GM18519 (cell line): Measurements from ENCODE around the gene EPHB3.

Experiments used
- ATAC-seq: cut with Tn5 transposase; IDR thresholded peaks from one replicate; pipeline ENCODE4 v1.9.1; 2021; ENCODE audit warnings: mild to moderate bottlenecking, moderate library complexity; ENCODE audit not compliant: unreplicated experiment, low FRiP score

EPHB3 gene

DNA sequence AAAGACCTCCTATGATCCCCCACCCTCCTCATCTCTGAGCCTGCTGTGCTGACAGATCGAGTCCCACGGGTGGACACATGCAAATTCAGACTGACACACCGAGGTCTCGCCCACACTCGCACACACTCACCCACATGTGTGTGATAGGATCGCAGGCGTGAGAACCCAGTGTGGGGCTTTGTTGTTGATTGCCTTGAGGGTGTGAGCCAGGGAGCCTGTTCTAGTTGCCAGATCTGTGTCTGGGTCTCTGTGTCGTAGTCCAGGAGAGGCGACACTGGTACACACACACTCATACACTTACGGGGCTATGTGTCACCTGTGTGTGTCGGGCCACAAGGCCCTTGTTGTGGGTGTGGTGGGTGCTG lies 2.0 kb downstream of the EPHB3 start:
- no peak for ATAC-seq

DNA sequence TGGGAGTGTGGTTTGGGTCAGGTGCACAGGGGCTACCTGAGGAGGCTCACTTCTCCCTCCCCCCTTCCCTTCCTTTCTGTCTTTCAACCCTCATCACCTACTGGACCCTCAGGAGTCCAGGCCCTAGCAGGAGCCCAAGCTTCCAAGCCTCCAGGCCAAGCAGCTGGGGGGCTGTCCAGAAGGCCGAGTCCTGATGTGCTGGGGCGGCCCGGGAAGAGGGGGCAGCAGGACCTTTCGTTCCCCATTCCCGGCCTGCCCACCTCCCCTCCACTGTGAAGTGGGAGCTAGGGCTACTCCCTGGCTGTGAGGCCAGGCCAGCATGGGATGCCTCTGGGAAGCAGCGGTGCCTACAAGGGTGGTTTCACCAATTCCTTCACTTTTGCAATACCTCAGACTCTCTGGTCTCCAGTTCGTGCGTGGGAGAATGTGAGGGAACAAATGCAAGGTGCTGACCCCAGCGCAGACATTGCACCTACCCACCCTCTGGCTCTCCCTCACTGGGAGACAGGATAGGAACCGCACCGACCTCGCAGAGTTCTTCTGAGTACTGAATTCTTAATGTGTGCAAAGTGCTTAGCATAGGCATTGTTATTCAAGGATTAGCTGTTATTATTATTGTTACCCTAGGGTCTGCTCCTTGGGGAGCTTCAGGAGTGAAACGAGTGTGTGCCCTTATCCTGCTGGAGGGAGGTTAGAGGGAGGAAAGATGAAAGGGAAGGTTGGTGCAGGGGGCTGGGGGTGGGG lies 2.5 kb downstream of the EPHB3 start:
- no peak for ATAC-seq

DNA sequence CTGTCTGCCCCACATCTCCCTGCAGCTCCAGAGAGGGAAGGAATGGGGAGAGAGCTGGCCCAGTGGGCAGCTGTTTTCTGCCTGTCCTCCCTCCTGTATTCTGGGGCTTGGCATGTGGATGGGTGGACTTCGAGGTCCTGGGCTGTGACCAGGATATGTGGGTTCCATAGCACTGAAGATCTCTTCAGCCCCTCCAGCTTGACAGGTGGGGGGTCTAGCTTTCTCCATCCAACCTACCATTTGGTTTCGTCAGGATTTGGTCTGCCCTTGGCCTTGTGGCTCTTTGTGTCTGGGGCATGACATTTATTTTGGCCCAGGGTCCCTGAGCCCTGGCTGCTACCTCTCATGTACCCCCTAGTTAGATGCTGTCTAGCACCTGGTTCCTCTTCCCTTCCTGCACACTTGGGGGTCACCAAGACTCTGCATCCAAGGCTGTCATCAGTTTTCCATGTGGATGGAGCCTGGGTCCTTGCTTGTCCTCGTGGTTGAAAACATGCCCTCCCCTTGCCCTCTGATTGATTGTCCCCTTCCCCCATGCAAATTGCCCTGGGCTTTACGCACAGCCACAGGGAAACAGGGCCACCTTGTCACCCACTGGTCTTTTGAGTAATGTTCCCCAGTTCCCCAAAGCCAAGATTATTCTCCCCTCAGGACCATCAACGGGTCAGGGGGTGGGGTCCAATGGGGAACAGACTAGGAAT lies 3.2 kb downstream of the EPHB3 start:
- no peak for ATAC-seq

DNA sequence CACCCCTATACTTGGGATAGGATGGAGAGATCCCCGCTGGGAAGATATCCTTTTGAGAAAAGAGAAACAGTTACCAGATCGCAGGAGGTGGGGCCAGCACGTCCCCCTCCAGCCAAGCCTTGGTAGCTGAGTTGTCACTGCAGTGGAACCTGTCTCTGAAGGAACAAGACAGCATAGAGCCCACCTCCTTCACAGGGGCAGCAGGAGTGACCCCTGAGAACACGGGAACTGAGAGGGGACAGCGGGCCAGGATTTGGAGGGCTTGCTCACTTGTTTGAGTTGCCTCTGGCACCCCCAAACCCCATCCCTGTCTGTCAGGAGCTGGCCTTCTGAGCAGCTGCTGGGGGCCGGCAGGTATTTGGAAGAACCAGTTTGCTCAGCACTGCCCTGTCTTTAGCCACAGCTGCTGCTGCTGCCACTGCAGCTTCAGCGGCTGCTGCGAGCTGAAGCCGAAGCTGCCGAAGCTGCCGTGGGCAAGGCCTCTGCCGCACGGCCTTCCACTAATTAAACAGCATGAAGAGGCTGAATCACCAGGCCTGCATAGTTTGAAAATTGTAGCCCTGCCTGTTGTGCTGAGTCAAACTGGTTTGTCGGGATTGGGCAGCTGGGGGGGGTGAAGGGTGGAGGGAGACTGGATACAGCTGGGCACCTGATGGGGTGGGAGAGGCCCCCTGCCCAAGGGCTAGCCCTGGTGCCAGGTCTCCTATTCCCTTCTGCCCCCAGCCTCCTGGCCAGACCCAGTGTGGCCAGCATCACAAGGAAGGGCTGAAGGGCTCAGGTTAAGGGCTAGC lies 4.0 kb downstream of the EPHB3 start:
- no peak for ATAC-seq

DNA sequence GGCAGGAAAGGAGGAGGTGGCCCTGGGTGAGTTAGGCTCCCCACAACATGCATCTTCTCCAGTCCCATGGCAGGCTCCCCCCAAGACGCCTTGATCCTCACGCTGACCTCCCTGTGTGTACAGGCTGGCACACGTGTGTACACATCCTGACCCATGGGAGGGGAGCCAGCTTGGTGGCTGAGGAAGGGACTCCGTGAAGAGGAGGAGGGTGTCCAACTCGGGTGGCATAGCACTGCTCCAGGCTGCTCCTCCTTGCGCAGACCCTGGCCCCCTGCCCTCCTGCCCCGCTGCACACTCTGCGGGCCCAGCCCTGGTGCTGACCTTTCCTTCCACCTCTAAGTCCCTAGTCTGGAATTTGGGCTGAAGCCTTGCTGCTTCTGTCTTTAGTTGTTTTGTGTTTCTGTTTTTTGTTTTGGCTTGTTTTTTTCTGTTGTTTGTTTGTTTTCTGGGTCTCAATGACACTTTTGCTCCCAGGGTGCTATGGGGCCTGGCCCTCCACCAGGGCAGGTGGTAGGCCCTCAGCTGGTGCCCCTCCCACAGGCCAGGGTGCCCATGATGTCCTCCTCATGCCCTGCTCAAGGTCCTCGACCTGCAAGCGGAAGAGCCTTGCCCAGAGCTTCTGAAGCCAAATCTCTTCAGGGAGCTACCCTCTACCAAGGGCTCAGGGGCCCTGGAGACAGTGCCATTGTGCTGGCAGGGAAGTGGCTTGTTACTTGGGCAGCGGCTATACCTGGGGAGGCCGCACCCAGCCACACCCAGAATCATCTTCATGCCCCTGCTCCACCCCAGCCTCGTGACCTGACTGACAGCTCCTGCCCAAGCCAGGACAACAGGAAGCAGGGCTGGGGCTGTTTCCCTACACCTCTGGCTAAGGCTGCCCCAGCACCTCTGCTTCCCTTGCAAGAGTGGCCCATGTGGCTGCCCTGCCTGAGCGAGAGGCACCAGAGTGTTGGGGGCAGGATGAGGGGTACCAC lies 5.1 kb downstream of the EPHB3 start:
- no peak for ATAC-seq

DNA sequence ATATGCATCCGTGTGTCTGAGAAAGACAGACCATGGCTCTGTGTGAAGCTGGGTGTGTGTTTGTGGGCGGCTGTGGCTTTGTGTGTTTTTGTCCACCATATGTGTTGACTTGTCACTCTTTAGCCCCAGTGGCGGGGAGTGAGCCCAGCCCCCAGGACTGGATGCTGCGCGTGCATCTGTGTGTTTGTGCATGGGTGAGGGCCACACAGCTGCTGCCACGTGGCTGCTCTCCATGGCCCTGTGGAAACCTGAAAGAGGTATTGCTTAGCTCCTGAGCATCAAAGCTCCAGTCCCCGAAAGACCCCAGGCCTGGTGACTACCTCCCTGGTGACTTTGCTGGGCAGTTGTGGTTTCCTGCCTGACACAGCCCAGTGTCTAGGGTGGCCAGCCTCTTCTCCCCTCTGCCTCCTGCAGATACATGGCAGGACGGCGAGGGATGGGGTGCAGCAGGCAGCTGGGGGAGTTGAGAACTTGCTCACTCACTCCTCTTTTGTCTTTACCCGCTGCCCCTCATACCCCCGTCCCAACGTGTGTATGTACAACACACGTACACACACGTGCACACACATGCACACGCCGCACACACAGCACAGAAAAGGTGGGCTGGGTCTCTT lies 6.5 kb downstream of the EPHB3 start:
- ATAC-seq: no peak

DNA sequence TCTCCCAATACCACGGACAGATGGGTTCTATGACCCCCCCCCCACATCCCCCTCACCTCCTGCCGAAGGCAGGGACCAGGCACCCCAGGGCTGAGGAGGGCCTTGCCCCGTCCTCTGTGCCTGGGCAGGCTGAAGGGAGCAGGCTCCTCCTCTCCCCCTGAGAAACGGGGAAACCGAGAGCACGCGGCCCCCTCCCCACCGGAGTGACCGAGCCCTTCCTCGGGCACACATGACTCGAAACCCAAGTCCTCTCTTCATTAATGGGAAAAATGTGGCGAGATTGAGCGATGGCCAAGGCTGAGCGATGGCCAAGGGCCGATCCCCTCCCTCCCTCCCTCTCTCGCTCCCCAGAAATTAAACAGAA lies 7.0 kb downstream of the EPHB3 start:
- ATAC-seq: no peak

DNA sequence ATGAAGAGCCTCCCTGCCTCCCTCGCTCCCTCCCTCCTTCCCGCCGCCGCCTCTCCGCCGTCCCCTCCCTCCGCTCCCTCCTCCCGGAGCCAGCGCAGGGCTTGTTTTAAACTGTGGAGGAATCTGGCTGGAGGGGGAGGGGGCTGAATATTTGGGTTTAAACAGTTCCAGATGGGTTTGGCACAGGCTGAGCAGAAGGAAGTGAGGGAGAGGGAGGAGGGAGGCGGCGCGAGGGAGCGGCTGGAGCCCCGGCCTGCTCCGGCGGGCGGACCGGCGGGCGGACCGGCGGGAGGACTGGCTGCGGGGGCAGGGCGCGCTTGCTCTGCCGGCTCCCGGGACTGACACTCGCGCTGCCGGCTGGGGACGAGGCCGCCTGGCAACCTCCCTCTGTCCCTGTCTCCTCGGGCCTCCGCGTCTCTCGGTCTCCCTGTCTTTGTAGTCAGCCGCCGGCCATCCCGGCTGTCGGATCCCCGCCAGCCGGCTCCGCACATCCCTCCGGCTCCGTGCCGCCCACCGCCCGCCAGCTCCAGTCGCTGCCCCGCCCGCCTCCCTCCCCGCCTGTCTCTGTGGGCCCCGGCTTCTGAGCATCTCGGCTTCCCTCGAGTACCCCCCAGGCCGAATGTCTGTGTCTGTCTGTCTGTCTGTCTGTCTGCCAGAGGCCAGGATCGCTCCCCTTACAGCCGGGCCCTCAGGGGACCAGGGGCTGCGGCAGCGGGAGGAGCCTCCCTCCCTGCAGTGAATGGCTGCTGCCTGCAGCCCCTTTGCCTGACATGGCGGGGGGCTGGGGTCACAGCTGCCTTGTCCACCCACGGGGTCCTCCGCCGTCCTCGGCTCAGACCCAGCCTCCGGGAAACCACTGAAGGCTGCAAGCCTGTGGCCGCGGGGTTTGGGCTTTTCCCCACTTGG lies 7.6 kb downstream of the EPHB3 start:
- no peak for ATAC-seq

DNA sequence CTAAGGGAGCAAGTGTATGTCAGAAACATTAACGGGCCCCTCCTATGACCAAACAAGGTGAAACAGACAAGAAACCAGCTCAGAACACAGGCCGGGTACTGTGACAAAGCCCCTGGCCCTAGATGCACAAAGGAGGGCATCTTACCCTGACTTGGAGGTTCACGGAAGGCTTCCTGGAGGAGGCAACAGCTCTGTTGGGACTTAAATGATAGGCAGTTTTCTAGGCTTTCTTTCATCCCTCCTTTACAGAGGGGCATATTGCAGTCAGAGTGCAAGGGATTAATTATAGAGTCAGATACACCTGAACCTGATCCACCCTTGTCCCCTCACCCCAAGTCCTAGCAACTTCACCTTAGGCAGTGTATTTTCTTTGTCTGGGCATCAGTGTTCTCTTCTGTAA lies 8.4 kb downstream of the EPHB3 start:
- ATAC-seq: no peak

DNA sequence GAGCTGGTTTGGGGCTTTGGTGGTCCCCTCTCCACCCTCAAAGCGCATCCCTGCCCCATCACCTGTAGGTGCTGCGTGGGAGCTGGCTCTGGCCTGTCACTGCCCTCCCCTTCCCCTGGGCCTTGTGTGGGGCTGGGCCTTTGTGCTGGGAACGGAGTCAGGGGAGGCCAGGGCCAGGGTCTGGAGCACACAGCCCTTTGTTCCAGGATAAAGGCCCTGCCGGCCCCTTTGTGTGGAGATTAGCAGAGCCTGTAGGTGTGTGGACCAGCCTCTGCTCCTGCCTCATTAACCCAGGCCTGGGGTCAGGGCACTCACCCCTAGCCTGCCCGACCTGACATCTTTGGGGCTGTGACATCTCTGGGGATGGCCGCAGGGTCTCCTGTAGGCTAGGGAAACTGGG lies 8.9 kb downstream of the EPHB3 start:
- no peak for ATAC-seq

DNA sequence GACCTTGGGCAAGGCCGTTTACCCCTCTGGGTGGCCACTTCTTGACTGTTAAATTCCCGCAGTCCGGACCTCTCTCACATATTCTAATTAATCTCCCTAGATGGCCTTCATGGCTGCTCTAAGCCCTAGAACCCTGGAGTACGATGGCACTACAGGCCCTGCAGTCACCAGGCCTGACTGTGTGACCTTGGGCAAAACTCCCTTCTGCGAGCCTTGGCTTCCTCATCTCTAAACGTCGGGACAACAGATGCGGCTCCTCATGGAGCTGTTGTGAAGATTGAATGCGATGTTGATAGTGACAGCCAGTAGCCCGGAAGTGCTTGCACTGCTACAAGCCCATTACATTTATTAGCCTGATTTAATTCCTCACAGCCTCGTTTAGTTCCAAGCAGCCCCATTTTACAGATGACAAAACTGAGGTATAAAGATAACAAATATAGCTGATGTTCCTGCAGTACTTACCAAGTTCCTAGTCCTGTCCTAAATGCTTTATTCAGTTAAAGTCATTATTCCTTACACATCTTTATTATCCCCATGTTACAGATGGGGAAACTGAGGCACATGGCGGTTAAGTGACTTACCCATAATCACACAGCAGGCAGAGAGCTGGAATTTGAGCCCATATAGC lies 10.3 kb downstream of the EPHB3 start:
- no peak for ATAC-seq

DNA sequence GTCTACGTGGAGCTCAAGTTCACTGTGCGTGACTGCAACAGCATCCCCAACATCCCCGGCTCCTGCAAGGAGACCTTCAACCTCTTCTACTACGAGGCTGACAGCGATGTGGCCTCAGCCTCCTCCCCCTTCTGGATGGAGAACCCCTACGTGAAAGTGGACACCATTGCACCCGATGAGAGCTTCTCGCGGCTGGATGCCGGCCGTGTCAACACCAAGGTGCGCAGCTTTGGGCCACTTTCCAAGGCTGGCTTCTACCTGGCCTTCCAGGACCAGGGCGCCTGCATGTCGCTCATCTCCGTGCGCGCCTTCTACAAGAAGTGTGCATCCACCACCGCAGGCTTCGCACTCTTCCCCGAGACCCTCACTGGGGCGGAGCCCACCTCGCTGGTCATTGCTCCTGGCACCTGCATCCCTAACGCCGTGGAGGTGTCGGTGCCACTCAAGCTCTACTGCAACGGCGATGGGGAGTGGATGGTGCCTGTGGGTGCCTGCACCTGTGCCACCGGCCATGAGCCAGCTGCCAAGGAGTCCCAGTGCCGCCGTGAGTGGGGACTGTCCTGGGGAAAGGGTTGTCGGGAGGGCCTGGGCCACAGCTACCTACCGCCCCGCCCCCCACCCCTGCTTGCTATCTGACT lies 11.2 kb downstream of the EPHB3 start:
- ATAC-seq: no peak

DNA sequence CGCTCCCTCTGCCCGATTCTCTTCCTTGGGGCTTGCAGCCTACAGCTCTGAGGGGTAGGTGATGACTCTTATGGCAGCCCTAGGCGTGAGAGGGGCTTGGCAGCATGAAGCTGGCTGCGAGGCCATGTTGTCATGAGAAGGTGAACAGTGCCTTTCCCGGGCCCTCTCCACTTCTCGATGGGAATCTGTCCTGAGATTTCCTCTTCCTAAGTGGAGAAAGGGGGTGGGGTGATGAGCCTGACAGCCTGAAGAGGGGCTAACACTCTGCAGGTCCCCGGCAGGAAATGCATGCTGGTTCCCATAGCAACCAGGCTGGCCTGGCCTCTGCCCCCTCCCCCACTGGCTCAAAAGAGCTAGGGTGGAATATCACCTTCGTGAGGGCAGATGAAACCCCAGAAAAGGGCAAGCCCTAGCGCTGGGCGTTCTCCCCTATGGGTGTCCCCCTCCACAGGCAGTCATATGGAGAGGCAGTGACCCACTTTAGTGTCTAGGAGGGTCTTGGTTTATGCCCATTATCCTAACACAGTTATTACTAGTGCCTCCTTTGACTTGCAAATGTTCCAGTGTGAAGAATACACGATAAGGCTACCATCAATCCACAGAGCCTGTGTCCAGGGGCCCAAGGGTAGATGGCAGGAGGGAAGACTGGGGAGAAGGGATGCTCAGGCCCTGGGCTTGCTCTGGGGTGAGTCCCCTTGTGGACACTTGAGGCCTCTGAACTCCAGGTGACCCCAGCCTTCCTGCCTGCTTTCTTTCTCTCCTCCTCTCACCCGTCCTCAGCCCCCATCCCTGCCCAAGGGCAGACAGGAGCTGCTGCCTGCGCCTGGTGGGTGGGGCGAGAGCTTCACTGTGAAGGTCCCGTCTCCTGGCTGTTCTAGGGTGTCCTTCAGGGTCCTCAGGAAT lies 13.2 kb downstream of the EPHB3 start:
- no peak for ATAC-seq

DNA sequence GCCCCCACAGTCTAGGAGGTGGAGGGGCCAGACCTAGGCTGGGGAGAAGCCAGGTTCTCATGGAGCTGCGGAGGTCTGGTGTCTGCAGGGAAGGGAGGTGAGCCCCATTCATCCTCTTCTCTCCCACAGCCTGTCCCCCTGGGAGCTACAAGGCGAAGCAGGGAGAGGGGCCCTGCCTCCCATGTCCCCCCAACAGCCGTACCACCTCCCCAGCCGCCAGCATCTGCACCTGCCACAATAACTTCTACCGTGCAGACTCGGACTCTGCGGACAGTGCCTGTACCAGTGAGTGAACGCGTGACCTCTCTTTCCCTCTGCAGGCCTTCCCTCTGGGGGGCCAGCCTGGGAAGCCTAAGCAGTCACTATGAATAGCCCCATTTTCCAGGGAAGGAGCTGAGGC lies 14.1 kb downstream of the EPHB3 start:
- no peak for ATAC-seq

DNA sequence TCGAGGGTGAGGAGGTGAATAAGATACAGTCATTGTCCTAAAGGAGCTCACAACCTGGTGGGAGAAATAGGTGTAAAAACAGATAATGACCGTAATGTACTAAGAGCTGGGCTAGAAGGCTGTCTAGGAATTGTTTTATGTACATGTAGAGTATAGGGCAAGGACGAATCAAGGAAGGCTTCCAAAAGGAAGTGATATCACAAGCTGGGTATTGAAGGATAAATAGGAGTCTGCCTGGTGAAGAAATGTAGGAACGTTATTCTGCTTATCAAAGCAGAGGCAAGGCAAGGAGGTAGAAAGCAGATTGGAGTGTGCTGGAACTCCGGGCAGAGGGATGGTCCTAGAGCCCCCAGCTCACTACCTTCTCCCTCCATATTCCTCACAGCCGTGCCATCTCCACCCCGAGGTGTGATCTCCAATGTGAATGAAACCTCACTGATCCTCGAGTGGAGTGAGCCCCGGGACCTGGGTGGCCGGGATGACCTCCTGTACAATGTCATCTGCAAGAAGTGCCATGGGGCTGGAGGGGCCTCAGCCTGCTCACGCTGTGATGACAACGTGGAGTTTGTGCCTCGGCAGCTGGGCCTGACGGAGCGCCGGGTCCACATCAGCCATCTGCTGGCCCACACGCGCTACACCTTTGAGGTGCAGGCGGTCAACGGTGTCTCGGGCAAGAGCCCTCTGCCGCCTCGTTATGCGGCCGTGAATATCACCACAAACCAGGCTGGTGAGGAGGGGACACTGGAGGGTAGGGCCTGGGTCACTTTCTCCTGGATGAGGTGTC lies 15.1 kb downstream of the EPHB3 start:
- no peak for ATAC-seq

DNA sequence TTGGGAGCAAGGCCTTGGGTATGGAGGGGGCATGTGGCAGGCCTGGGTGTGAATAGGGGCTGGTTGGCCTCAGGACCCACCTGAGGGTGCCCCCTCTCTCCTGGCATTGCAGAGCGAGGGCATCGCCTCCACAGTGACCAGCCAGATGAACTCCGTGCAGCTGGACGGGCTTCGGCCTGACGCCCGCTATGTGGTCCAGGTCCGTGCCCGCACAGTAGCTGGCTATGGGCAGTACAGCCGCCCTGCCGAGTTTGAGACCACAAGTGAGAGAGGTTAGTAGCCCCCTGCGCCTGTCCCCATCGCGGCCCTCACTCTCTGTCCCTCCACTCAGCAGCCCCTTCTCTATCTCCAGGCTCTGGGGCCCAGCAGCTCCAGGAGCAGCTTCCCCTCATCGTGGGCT lies 16.0 kb downstream of the EPHB3 start:
- no peak for ATAC-seq
